ENCODE results near the gene EYA4.

Gene EYA4

DNA sequence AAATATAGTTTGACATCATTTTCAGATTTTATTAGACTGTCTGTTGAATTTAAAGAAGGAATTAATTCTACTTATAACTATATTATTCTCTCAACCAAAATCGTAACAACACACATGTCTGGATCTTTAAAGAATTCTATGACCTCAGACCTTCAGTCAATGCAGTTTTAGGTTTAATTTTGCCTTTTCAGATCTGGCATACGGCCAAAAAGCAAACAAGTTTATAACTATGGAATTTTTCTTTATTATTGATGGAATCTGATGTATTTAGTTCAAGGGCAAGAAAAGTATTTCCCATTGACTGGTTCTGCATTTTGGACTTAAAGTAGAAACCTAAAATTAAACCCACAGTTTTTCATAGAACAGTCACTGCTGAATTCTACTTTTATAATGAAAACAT lies 233.4 kb downstream of the EYA4 start (continued):
- TF ChIP-seq, protein P1, sequence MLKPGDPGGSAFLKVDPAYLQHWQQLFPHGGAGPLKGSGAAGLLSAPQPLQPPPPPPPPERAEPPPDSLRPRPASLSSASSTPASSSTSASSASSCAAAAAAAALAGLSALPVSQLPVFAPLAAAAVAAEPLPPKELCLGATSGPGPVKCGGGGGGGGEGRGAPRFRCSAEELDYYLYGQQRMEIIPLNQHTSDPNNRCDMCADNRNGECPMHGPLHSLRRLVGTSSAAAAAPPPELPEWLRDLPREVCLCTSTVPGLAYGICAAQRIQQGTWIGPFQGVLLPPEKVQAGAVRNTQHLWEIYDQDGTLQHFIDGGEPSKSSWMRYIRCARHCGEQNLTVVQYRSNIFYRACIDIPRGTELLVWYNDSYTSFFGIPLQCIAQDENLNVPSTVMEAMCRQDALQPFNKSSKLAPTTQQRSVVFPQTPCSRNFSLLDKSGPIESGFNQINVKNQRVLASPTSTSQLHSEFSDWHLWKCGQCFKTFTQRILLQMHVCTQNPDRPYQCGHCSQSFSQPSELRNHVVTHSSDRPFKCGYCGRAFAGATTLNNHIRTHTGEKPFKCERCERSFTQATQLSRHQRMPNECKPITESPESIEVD (tag by site-specific recombination; IDR thresholded peaks at IDR 0.05) = no peak
- TF ChIP-seq ZBTB8A (tag by site-specific recombination; IDR thresholded peaks at IDR 0.05) = no peak
- TF ChIP-seq ZNF157 (tag by site-specific recombination; IDR thresholded peaks at IDR 0.05) = no peak
- no peak for TF ChIP-seq ZNF501 (tag by site-specific recombination; IDR thresholded peaks at IDR 0.05)
- no peak for TF ChIP-seq ZNF184 (tag by site-specific recombination; IDR thresholded peaks at IDR 0.05)
- no peak for TF ChIP-seq KLF10 (tag by site-specific recombination; IDR thresholded peaks at IDR 0.05)
- no peak for TF ChIP-seq ZNF169 (tag by site-specific recombination; IDR thresholded peaks at IDR 0.05)
- no peak for TF ChIP-seq ZNF18 (tag by site-specific recombination; IDR thresholded peaks at IDR 0.05)
- TF ChIP-seq ZNF239 (tag by site-specific recombination; IDR thresholded peaks at IDR 0.05) = no peak
- no peak for TF ChIP-seq SP2 (tag by site-specific recombination; IDR thresholded peaks at IDR 0.05)
- no peak for TF ChIP-seq ZNF155 (tag by site-specific recombination; IDR thresholded peaks at IDR 0.05)

- POLR2A ChIA-PET = no interaction called here
- no peak overlapping the region for H3K4me3 ChIP-seq (ENCODE audit: low read depth, low read length)
- no peak overlapping the region for H3K27ac ChIP-seq (ENCODE audit: extremely low read depth, low read depth, low read length)
- H3K9me3 ChIP-seq (ENCODE audit: control insufficient read depth, insufficient read depth, low read depth, low read length) = no peaks in the 10 kb centered on the region
- no peaks in the 10 kb centered on the region for H3K4me1 ChIP-seq (ENCODE audit: control insufficient read depth, insufficient read depth, low read length)
- peaks cover 0 to 4% of the 10 kb centered on the region in 2 experiments; a peak in 2 of 3 replicates for H3K36me3 ChIP-seq (ENCODE audit: control insufficient read depth in 2 of 2, insufficient read depth in 1 of 2, low read length in 2 of 2)
- TF ChIP-seq ZNF146 (tag by site-specific recombination; IDR thresholded peaks at IDR 0.05) (no peak), ZNF366 (tag by site-specific recombination; conservative IDR thresholded peaks at IDR 0.05) (no peak), HOXC10 (CRISPR knock-in tag; IDR thresholded peaks at IDR 0.05) (no peak), ZNF837 (tag by site-specific recombination; IDR thresholded peaks at IDR 0.05) (no peak), ZNF433 (tag by site-specific recombination; IDR thresholded peaks at IDR 0.05; ENCODE audit: low read depth) (no peak), ZNF202 (tag by site-specific recombination; IDR thresholded peaks at IDR 0.05; ENCODE audit: borderline replicate concordance) (no peak), ZNF423 (tag by site-specific recombination; IDR thresholded peaks at IDR 0.05) (no peak), ZBTB49 (tag by site-specific recombination; IDR thresholded peaks at IDR 0.05; ENCODE audit: low read depth) (no peak), ZNF155 (tag by site-specific recombination; IDR thresholded peaks at IDR 0.05) (no peak), ZNF560 (tag by site-specific recombination; IDR thresholded peaks at IDR 0.05; ENCODE audit: borderline replicate concordance) (no peak), ZNF138 (tag by site-specific recombination; IDR thresholded peaks at IDR 0.05; ENCODE audit: borderline replicate concordance) (no peak), ZNF529 (tag by site-specific recombination; IDR thresholded peaks at IDR 0.05; ENCODE audit: insufficient replicate concordance) (no peak), MEIS1 (CRISPR knock-in tag; IDR thresholded peaks at IDR 0.05; ENCODE audit: borderline replicate concordance) (no peak), SALL2 (tag by site-specific recombination; IDR thresholded peaks at IDR 0.05; ENCODE audit: borderline replicate concordance) (no peak)
- TF ChIP-seq, protein P2, sequence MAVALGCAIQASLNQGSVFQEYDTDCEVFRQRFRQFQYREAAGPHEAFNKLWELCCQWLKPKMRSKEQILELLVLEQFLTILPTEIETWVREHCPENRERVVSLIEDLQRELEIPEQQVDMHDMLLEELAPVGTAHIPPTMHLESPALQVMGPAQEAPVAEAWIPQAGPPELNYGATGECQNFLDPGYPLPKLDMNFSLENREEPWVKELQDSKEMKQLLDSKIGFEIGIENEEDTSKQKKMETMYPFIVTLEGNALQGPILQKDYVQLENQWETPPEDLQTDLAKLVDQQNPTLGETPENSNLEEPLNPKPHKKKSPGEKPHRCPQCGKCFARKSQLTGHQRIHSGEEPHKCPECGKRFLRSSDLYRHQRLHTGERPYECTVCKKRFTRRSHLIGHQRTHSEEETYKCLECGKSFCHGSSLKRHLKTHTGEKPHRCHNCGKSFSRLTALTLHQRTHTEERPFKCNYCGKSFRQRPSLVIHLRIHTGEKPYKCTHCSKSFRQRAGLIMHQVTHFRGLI (tag by site-specific recombination; IDR thresholded peaks at IDR 0.05) = no peak
- TF ChIP-seq, protein P3, sequence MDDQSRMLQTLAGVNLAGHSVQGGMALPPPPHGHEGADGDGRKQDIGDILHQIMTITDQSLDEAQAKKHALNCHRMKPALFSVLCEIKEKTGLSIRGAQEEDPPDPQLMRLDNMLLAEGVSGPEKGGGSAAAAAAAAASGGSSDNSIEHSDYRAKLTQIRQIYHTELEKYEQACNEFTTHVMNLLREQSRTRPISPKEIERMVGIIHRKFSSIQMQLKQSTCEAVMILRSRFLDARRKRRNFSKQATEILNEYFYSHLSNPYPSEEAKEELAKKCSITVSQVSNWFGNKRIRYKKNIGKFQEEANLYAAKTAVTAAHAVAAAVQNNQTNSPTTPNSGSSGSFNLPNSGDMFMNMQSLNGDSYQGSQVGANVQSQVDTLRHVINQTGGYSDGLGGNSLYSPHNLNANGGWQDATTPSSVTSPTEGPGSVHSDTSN (CRISPR knock-in tag; IDR thresholded peaks at IDR 0.05) = no peak
- CTCF ChIA-PET = no interaction called here
Observed at GRCh38 chr6:133478673-133479072, 237.5 kb downstream of the EYA4 start.
